GM19463 (cell line): ENCODE results near the gene ANKRD22.
A peak's percentile ranks its signal among the peaks of the same experiment; 100 is the strongest.
"Not testable (repeated sequence)": the region's sequence is repeated elsewhere in the genome, so short reads cannot be mapped to it uniquely, and the experiment has no call there.

ENCODE experiments used
- ATAC-seq: cut with Tn5 transposase; IDR thresholded peaks from one replicate; pipeline ENCODE4 v1.9.1; 2021; ENCODE audit warnings: mild to moderate bottlenecking, moderate library complexity; ENCODE audit not compliant: unreplicated experiment

ANKRD22 gene

DNA sequence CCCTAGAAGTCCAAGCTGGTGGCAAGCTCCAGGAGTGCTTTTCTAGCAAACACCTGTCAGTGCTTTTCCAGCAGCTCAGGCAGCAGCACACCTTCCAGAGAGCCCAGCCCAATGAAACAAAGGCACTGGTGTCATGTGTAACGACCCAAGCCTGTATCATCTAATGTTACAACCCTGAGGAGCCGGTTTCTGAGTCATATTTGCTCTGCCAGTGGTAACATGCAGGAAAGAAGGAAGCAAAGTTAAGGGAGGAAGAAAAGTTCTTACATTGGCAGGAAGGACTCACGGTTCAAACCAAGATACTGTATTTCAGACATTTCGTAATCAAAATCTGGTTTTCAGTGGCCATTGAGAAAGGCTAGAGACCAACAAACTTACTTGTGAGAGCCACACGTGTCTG is at the start of gene ANKRD22:
ANKRD22 (minus strand) TSS at position 139 of the 400 bp plus-strand sequence. CDS start 237 bp downstream, outside the sequence.
- no peak for ATAC-seq

GRCh38 chr10:88899886-88900285 is 48.2 kb upstream of the ANKRD22 start:
- ATAC-seq: no peak

DNA sequence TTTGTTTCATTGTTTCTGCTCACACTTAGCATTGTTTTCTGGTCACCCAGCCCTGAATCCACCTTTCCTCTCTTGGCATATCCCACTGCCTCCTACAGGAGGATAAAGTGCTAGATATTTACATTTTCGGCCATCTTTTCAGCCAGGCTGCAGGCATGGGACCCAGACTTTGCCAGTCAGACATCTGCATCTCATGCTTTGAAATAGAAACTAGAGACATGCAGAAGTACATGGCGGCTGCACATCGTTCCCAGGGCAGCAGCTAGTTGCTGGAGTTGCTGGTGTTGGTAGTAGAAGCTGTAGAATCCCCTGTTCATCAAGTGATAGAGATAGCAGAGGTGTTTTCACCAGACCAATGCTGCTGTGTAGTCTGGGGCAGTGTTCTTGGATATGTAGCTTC is 47.1 kb upstream of the ANKRD22 start:
- no peak for ATAC-seq

DNA sequence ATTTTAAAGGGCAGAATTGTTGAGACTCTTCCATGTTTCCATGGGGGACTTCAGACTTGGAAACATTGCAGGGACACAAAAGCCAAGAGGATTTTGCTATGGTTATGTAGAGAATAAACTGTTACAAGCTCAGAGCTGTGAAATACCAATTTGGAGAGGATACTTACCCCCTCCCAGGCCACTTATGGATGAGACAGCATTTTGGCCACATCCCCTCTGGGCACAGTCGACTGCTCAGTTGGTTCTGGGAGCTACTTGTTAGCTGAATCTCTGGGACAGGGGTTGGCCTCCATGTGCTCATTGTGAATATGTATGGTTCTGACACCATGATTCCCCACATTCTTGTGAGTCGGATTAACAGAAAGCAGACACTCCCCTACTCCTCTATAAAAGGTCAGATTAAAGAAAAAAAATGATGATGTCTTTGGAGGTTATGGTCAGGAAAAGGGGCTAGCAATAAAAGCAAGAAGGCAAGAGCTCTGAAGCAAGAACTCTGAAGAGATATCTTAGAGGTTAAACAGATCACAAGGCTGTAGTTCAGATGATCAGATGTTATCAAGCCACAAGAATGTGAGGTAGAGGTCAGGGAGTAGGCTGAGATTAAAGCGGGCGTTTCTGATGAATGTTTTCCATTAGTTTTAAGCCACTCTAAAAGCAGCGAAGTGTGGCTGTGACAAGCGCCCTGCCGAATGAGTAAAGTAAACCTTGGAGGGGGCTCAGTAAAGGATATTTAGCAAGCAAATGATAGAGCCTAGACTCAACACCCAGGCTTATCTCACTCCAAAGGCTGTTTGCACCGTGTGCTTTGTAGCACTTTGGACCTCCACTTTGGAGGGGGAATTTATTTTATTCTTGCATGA is 45.6 kb upstream of the ANKRD22 start:
- no peak for ATAC-seq

- ATAC-seq: no peak
Measured at GRCh38 chr10:88896372-88896993, 44.8 kb upstream of the ANKRD22 start.

DNA sequence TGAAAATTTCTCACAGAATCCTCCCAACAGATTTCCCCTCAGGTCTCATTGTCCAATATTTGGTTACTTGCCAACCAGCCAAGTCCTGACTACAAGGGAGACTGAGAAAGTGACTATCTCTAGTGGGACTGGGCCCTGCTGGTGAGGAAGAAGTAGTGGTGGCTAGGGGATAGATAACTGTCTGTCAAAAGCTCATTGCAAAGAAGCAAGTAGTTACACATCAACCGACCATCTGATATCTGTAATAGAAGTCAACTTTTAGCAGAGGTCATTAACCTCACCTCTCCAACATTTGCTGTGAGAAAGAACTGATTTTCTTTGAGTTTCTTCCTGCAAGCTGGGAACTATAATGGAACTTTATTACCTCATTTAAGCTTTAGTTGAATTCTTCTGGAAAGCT is 43.6 kb upstream of the ANKRD22 start:
- no peak for ATAC-seq

DNA sequence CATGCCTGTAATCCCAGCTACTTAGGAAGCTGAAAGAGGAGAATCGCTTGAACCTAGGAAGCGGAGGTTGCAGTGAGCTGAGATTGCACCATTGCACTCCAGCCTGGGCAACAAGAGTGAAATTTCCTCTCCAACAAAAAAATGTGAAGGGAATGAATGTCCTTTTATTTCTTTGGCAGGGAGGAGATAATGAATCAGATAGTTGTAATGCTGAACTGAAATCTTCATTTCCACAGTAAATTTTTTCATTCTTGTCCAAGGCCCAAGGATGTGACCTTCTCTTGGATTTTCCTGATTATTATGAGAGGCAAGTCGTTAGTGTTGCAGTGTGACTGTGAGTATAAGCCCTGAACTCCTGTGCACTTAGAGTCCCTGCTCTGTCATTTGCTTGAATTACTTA is 42.0 kb upstream of the ANKRD22 start:
- ATAC-seq: no peak

GRCh38 chr10:88892222-88892967 is 40.8 kb upstream of the ANKRD22 start:
- no peak for ATAC-seq

GRCh38 chr10:88890681-88891381 is 39.2 kb upstream of the ANKRD22 start:
- ATAC-seq: no peak

DNA sequence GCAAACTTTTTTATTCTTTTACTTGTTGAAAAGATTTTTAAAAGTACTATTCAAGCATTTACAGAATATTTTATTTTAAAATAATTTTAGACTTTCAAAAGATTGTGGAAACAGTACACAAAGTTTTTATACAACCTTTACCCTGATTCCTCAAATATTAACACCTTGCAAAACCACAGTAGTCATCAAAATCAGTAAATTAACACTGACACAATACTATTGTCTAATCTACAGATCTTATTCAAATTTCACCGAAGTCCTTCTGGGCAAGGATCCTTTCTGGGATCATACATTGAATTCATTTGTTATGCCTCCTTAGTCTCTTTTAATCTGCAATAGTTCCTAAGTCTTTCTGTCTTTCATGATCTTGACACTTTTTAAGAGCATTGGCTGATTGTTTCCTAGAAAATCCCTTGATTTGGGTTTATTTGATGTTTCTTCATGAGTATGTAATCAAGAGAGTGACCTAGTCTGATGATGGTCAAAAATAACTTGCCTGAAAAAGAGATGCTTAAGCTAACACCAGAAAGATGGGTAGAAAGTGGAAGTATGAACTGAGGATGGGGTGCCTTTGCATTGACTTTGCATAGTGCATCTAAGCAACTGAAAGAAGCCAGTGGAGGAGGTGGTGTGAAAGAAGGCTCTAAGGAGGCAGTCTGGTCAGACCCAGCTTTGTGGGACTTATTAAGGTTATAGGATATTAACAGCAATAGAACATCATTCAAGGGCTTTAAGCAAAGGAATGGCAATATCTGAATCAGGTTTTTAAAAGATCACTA is 38.1 kb upstream of the ANKRD22 start:
- peak; percentile 70 for ATAC-seq

DNA sequence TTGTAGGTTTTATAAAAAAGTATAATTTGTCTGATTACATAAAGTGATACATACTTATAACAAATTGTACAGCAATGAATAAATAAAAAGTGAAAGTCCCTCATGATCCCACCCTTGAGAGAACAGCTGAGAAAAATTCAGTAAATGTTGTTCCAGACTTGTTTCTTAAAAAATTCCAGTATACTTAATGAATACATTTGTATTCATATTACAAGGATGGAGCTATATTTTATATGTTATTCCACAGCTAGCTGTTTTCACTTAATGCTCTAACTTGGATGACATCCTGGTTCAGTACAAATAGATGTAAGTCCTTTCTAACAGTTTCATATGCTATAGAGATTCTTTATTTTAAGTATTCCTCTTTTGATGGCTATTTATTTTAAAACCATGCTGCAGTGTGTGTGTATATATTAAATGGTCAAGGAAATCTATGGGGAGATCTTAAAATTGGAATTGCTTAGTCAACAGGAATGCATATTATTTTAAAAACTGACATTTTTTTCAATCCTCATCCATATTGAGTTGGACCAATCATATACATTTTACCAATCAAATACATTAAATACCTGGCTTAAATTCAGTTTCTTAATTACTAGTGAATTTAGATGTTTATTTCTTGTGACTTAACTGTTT is 37.3 kb upstream of the ANKRD22 start:
- no peak for ATAC-seq

GRCh38 chr10:88886557-88886956 is 34.9 kb upstream of the ANKRD22 start:
- ATAC-seq: peak; percentile 58

- ATAC-seq: no peak
Measured at GRCh38 chr10:88883448-88883809, 31.8 kb upstream of the ANKRD22 start.

DNA sequence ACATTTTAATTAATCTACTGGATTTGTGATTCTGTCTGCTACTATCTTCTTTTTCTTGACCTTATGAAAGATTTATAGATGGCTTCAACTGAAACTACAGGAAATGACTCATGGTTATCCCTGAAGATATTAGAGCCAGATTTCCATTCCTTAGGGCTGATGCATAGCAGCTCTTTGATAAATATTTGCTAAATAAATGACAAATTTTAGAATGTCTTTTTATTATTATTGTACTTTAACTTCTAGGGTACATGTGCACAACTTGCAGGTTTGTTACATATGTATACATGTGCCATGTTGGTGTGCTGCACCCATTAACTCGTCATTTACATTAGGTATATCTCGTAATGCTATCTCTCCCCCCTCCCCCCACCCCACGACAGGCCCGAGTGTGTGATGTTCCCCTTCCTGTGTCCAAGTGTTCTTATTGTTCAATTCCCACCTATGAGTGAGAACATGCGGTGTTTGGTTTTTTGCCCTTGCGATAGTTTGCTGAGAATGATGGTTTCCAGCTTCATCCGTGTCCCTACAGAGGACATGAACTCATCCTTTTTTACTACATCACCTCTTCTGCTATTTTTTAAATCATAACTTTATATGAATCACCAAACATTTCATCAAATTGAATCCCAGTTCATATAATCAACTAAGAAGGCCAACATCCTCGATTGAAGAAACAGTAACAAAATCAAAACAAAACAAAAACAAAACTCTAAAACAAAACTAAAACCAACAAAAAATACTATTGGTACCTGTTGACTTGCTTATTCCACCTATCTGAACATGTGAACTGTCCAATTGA is 31.2 kb upstream of the ANKRD22 start:
- ATAC-seq: not testable (repeated sequence)

DNA sequence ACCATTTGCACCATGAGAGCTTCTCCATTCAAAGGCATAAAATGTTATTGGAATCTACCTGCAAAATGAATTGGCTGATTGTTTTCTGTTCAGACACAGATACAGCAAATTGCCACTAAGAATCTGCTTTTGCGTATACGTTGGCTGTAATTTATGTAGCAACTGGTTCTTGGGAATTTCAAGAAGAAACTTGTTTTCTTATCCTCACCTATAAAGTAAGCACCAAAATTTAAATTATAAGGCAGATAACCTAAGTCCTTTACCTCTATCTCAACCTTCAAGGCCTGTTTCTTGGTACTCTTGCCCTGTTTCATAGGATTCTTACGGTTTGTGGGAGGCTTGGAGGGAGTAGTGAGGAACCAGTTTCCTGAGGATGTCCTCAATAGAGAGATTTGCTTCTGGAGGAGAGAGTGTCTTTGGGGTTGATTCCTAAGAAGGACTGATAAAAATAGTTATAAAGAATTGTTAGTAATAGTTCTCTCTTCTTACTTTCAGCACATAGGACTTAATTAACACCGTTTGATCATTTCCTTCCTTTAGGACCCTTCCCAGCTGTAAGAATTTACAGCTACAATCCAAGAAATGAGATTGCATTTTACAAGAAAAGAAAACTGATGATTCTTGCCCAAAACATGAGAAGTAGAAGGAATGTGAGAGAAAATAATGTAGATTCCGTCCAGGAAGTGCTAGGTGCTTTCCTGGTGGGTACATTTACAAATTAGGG is 30.4 kb upstream of the ANKRD22 start:
- ATAC-seq: no peak

DNA sequence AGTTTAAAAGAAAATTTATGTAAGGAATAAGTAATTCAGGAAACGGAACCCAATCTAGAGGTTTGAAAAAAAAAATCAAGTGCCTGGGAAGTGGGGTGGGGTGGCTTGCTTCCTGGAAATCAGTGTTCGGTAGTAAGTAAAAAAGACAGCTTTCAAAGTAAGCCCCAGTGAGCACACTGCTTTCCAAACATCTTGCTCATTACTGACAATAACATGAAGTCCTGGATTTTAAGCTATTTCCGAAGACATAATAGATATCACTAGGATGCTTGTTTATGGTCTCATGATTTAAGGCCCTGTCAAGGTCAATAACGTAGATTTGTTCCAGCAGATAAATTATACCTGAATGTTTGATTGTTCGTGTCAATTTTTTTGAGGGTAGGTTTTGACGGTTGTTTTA is 29.7 kb upstream of the ANKRD22 start:
- ATAC-seq: no peak

DNA sequence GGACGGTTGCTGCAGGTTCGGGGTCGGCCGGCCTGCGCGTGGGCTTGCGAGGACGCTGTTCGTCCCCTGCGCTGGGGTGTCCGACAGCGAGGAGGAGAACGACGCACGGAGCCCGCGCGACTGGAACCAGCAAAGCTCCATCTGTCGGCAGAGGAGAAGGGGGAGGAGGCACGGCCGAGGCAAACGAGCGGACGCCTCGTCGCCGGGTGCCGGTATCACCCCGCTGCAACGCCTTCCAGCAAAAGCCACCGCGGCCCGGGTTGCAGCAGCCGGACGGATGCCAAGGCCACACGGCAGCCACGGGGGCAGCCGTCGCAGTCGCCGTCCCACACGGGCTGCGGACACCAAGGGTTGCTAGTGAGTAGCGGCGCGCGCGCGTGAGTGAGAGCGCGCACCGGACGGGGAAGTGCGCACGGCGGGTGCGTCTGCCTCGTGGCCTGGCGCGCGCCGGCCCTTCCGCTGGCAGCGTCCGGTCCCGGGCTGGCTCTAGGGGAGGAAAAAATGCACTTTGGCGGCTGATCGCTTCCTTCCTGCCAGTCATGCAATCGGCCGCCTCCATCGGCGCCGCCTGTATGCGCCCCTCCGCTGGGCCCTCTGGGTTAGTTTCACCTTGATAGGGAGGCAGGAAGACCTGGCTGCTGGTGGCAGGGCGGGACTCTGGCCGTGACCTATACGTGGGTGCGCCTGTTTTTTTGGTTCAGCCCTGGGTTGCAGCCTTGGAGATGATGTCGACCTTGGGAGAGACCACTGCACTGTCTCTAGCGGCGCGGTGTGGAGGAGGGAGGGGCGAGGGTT is 28.8 kb upstream of the ANKRD22 start:
- peak; percentile 77 for ATAC-seq
